Progenitor cell of endocrine pancreas (in vitro differentiated cells): ENCODE measurements around the gene ASPG. TPM values are rescaled to one million over a fixed set of nuclear protein-coding genes. Genes with fewer than 3 reads are reported as not detected.

Experiments used
- DNase-seq: peaks from one replicate; pipeline ENCODE4 v3.0.0; 2021; ENCODE audit warnings: low spot score; ENCODE audit not compliant: unreplicated experiment
- H3K27ac Mint-ChIP-seq: 2 replicates; pipeline ENCODE4 v1.8.0; 2021; ENCODE audit warnings: mild to moderate bottlenecking, moderate library complexity, mixed read lengths
- H3K27me3 Mint-ChIP-seq: 2 replicates; pipeline ENCODE4 v1.8.0; 2021; ENCODE audit warnings: mixed read lengths
- H3K36me3 Mint-ChIP-seq: 2 replicates; pipeline ENCODE4 v1.8.0; 2022; ENCODE audit warnings: mixed read lengths; ENCODE audit not compliant: insufficient read depth
- H3K4me1 Mint-ChIP-seq: 2 replicates; pipeline ENCODE4 v1.8.0; 2021; ENCODE audit warnings: low read depth, mixed read lengths
- H3K4me3 Mint-ChIP-seq: 2 replicates; pipeline ENCODE4 v1.8.0; 2021; ENCODE audit warnings: low read depth, mild to moderate bottlenecking, moderate library complexity, mixed read lengths
- H3K9me3 Mint-ChIP-seq: 2 replicates; pipeline ENCODE4 v1.8.0; 2021; ENCODE audit warnings: low read depth, mixed read lengths
- CTCF ChIP-seq: fragments of 200-600 bp; sonication (generic); IDR thresholded peaks from one replicate; pipeline ENCODE4 v1.5.0; 2021; ENCODE audit warnings: antibody characterized with exemption, mild to moderate bottlenecking; ENCODE audit not compliant: unreplicated experiment
- total RNA-seq: library from RNA; stranded (reverse); gene quantifications from 2 replicates; pipeline ENCODE4 v1.2.1, GENCODE V29; 2021

ASPG gene
- total RNA-seq, 1 donor from 2014 or later = not detected

GRCh38 chr14:104138098-104138717, 52.7 kb downstream of the ASPG start, which contains the start of gene KIF26A:
Gene KIF26A (plus strand): TSS chr14:104138587. CDS start chr14:104138723, 136 bp downstream.
- Mint-ChIP-seq H3K4me3 (peak within 1 kb of the TSS; percentile 55), H3K9me3 (no peaks in the 10 kb centered on the region), H3K36me3 (no peaks in the 10 kb centered on the region), H3K4me1 (peaks cover 6% of the 10 kb centered on the region), H3K27me3 (peaks cover 58% of the 10 kb centered on the region), H3K27ac (no peak within 1 kb of the TSS)
- no peak for TF ChIP-seq CTCF
- peak; percentile 43 for DNase-seq

GRCh38 chr14:104138718-104139459, 53.4 kb downstream of the ASPG start:
- Mint-ChIP-seq H3K9me3 (no peaks in the 10 kb centered on the region), H3K36me3 (no peaks in the 10 kb centered on the region), H3K4me3 (peak overlapping the region; percentile 42), H3K27me3 (peaks cover 53% of the 10 kb centered on the region), H3K4me1 (peaks cover 6% of the 10 kb centered on the region), H3K27ac (no peak overlapping the region)
- no peak for TF ChIP-seq CTCF
- DNase-seq = no peak

- DNase-seq = no peak
- Mint-ChIP-seq H3K9me3 (no peaks in the 10 kb centered on the region), H3K4me3 (peak overlapping the region; percentile 42), H3K4me1 (peaks cover 6% of the 10 kb centered on the region), H3K27me3 (peaks cover 48% of the 10 kb centered on the region), H3K36me3 (no peaks in the 10 kb centered on the region), H3K27ac (no peak overlapping the region)
- TF ChIP-seq CTCF = no peak
Observed at GRCh38 chr14:104139460-104140212, 54.1 kb downstream of the ASPG start.

- DNase-seq = no peak
- peak overlapping the region; percentile 35 for H3K4me3 Mint-ChIP-seq
- no peaks in the 10 kb centered on the region for H3K9me3 Mint-ChIP-seq
- no peak for TF ChIP-seq CTCF
- H3K27ac Mint-ChIP-seq = no peak overlapping the region
- H3K4me1 Mint-ChIP-seq = peaks cover 5% of the 10 kb centered on the region
- H3K36me3 Mint-ChIP-seq = no peaks in the 10 kb centered on the region
- H3K27me3 Mint-ChIP-seq = peaks cover 47% of the 10 kb centered on the region
Observed at GRCh38 chr14:104140213-104140462, 54.6 kb downstream of the ASPG start.

- no peak overlapping the region for H3K27ac Mint-ChIP-seq
- H3K36me3 Mint-ChIP-seq = no peaks in the 10 kb centered on the region
- H3K4me1 Mint-ChIP-seq = peaks cover 2% of the 10 kb centered on the region
- no peak overlapping the region for H3K4me3 Mint-ChIP-seq
- DNase-seq = no peak
- TF ChIP-seq CTCF = no peak
- H3K27me3 Mint-ChIP-seq = peaks cover 41% of the 10 kb centered on the region
- no peaks in the 10 kb centered on the region for H3K9me3 Mint-ChIP-seq
Observed at GRCh38 chr14:104140463-104141331, 55.2 kb downstream of the ASPG start.
